ENCODE data around the gene LNX2.

The LNX2 gene

DNA sequence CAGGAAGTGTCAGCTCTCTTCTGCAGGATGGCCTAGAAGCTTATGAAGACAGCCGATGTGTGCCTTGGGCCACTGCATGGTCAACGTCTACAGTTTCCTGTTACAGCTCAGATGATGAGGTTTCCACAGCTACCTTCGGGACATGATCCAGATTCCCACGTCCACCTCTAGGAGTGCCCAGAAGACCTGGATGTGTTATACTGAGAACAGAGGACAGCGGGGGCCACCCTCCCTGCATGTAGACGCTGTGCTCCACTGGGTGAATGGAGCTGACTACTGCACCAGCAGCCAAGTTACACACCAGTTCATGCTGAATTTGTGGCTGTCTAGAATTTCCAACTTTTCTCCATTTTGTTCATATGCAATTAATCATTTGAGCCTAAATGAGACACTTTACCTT lies 91.4 kb downstream of the LNX2 start:
- Histone ChIP-seq H3F3A (ENCODE audit: low read depth) (0 out of 2 replicates have a peak, but pooled peaks cover 3% of the 10 kb centered on the region), H3K79me2 (ENCODE audit: insufficient read depth, low read length) (no peaks in the 10 kb centered on the region), H3K9me3 (ENCODE audit: insufficient read depth, low read depth, low read length) (no peaks in the 10 kb centered on the region), H3K4me1 (ENCODE audit: insufficient read depth, low read length, poor library complexity, severe bottlenecking) (peaks cover 26% of the 10 kb centered on the region), H3K4me2 (ENCODE audit: low read depth, low read length, poor library complexity, severe bottlenecking) (peak overlapping the region; percentile 38), H3K9me2 (replicated peaks; ENCODE audit: low read depth, low read length) (no peaks in the 10 kb centered on the region), H2AFZ (ENCODE audit: low read length) (no peak overlapping the region), H3K4me3 (ENCODE audit: low read length, poor library complexity, severe bottlenecking) (no peak overlapping the region), H3K9ac (ENCODE audit: low read depth, low read length, poor library complexity, severe bottlenecking) (peak overlapping the region; percentile 16), H4K20me1 (ENCODE audit: insufficient read depth, low read length, poor library complexity, severe bottlenecking) (no peaks in the 10 kb centered on the region), H3K27me3 (ENCODE audit: insufficient read depth, low read length, poor library complexity, severe bottlenecking) (no peaks in the 10 kb centered on the region), H3K36me3 (ENCODE audit: insufficient read depth, low read length) (no peaks in the 10 kb centered on the region)
- TF ChIP-seq CTCF (conservative IDR thresholded peaks at IDR 0.05; ENCODE audit: low read length) (no peak), EZH2phosphoT487 (IDR thresholded peaks at IDR 0.05; ENCODE audit: borderline replicate concordance) (no peak)

DNA sequence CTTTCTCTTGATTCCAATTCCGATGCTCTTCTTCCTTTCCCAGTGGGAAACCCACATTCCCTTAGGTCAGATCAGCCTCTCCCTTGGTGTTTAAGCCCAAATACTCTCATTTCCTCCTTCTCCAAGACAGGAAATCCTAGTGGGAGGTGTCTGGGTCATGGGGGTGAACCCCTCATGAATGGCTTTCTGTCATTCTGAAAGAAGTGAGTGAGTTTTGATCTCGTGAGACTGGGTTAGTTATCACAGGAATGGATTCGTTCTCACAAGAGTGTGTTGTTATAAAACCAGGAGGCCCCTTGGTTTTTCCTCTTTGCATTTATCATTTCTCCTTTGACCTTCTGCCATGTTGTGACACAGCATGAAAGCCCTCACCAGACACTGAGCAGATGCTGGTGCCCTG lies 93.8 kb downstream of the LNX2 start:
- no peak for TF ChIP-seq EZH2phosphoT487 (IDR thresholded peaks at IDR 0.05; ENCODE audit: borderline replicate concordance)
- TF ChIP-seq CTCF (conservative IDR thresholded peaks at IDR 0.05; ENCODE audit: low read length) = no peak
- Histone ChIP-seq H3K27me3 (ENCODE audit: insufficient read depth, low read length, poor library complexity, severe bottlenecking) (no peaks in the 10 kb centered on the region), H3K4me3 (ENCODE audit: low read length, poor library complexity, severe bottlenecking) (no peak overlapping the region)

GRCh38 chr13:27524981-27525975 lies 95.1 kb downstream of the LNX2 start:
- no peaks in the 10 kb centered on the region for H3K79me2 ChIP-seq (ENCODE audit: insufficient read depth, low read length)
- H3K36me3 ChIP-seq (ENCODE audit: insufficient read depth, low read length) = no peaks in the 10 kb centered on the region
- H3K9ac ChIP-seq (ENCODE audit: low read depth, low read length, poor library complexity, severe bottlenecking) = no peak overlapping the region
- H3F3A ChIP-seq (ENCODE audit: low read depth) = 0 out of 2 replicates have a peak, but pooled peaks cover 3% of the 10 kb centered on the region
- no peaks in the 10 kb centered on the region for H3K9me2 ChIP-seq (replicated peaks; ENCODE audit: low read depth, low read length)
- no peaks in the 10 kb centered on the region for H3K9me3 ChIP-seq (ENCODE audit: insufficient read depth, low read depth, low read length)
- H3K4me3 ChIP-seq (ENCODE audit: low read length, poor library complexity, severe bottlenecking) = no peak overlapping the region
- no peak for TF ChIP-seq EZH2phosphoT487 (IDR thresholded peaks at IDR 0.05; ENCODE audit: borderline replicate concordance)
- no peak for TF ChIP-seq CTCF (conservative IDR thresholded peaks at IDR 0.05; ENCODE audit: low read length)
- peaks cover 38% of the 10 kb centered on the region for H3K4me1 ChIP-seq (ENCODE audit: insufficient read depth, low read length, poor library complexity, severe bottlenecking)
- H3K4me2 ChIP-seq (ENCODE audit: low read depth, low read length, poor library complexity, severe bottlenecking) = no peak overlapping the region
- H2AFZ ChIP-seq (ENCODE audit: low read length) = no peak overlapping the region
- H3K27me3 ChIP-seq (ENCODE audit: insufficient read depth, low read length, poor library complexity, severe bottlenecking) = no peaks in the 10 kb centered on the region
- H4K20me1 ChIP-seq (ENCODE audit: insufficient read depth, low read length, poor library complexity, severe bottlenecking) = no peaks in the 10 kb centered on the region

More for the DNA sequence above, 93.8 kb downstream of the LNX2 start:
- Histone ChIP-seq H3K79me2 (ENCODE audit: insufficient read depth, low read length) (no peaks in the 10 kb centered on the region), H3K4me2 (ENCODE audit: low read depth, low read length, poor library complexity, severe bottlenecking) (no peak overlapping the region), H3K36me3 (ENCODE audit: insufficient read depth, low read length) (no peaks in the 10 kb centered on the region), H3K4me1 (ENCODE audit: insufficient read depth, low read length, poor library complexity, severe bottlenecking) (peaks cover 38% of the 10 kb centered on the region), H3K9me2 (replicated peaks; ENCODE audit: low read depth, low read length) (no peaks in the 10 kb centered on the region), H2AFZ (ENCODE audit: low read length) (no peak overlapping the region), H3K9me3 (ENCODE audit: insufficient read depth, low read depth, low read length) (no peaks in the 10 kb centered on the region), H3F3A (ENCODE audit: low read depth) (0 out of 2 replicates have a peak, but pooled peaks cover 3% of the 10 kb centered on the region), H4K20me1 (ENCODE audit: insufficient read depth, low read length, poor library complexity, severe bottlenecking) (no peaks in the 10 kb centered on the region), H3K9ac (ENCODE audit: low read depth, low read length, poor library complexity, severe bottlenecking) (no peak overlapping the region)

All from Loucy (cell line).